H9 (cell line): Measurements from ENCODE around the gene SLC24A4. TPM values are rescaled to one million over a fixed set of nuclear protein-coding genes. Genes with fewer than 3 reads are reported as not detected.

Source experiments
- DNase-seq: peaks from one replicate; pipeline ENCODE4 v3.0.0-alpha.2; 2017
- H2AFZ ChIP-seq: one replicate; pipeline ENCODE4 v1.6.1; 2013; ENCODE audit warnings: mild to moderate bottlenecking, low read length, control low read depth, moderate library complexity
- H2AK5ac ChIP-seq: 2 replicates; pipeline ENCODE4 v1.6.1; 2013; ENCODE audit warnings: low read length, control low read depth, mixed read lengths; ENCODE audit not compliant: insufficient read length
- H2BK120ac ChIP-seq: one replicate; pipeline ENCODE4 v1.6.1; 2013; ENCODE audit warnings: low read depth, mild to moderate bottlenecking, low read length, control low read depth, inconsistent platforms; ENCODE audit not compliant: poor library complexity, severe bottlenecking
- H2BK12ac ChIP-seq: 2 replicates; pipeline ENCODE4 v1.6.1; 2013; ENCODE audit warnings: low read length, control low read depth, mixed read lengths, low read depth; ENCODE audit not compliant: insufficient read length
- H2BK15ac ChIP-seq: 2 replicates; pipeline ENCODE4 v1.6.1; 2013; ENCODE audit warnings: low read depth, low read length, control low read depth
- H2BK20ac ChIP-seq: one replicate; pipeline ENCODE4 v1.6.1; 2013; ENCODE audit warnings: low read depth, mild to moderate bottlenecking, low read length, control low read depth, inconsistent platforms; ENCODE audit not compliant: poor library complexity, severe bottlenecking
- H2BK5ac ChIP-seq: 2 replicates; pipeline ENCODE4 v1.6.1; 2013; ENCODE audit warnings: low read length, control low read depth, mixed read lengths; ENCODE audit not compliant: insufficient read length
- H3K14ac ChIP-seq: 2 replicates; pipeline ENCODE4 v1.6.1; 2013; ENCODE audit warnings: low read length, control low read depth; ENCODE audit not compliant: insufficient read depth
- H3K18ac ChIP-seq: 2 replicates; pipeline ENCODE4 v1.6.1; 2013; ENCODE audit warnings: low read depth, mild to moderate bottlenecking, mixed read lengths, low read length, control low read depth; ENCODE audit not compliant: insufficient read length
- H3K23ac ChIP-seq: 2 replicates; pipeline ENCODE4 v1.6.1; 2013; ENCODE audit warnings: low read length, control low read depth, mixed read lengths, low read depth; ENCODE audit not compliant: insufficient read length
- H3K23me2 ChIP-seq: 2 replicates; pipeline ENCODE4 v1.6.1; 2013; ENCODE audit warnings: low read depth, mild to moderate bottlenecking, mixed read lengths, low read length, control low read depth; ENCODE audit not compliant: insufficient read length, poor library complexity, severe bottlenecking
- H3K27ac ChIP-seq: 2 replicates; pipeline ENCODE4 v1.5.1; 2013; ENCODE audit warnings: low read length, control low read depth, mixed read lengths, low read depth; ENCODE audit not compliant: insufficient read length
- H3K27me3 ChIP-seq: 2 replicates; pipeline ENCODE4 v1.6.1; 2013; ENCODE audit warnings: low read length, control low read depth, inconsistent platforms; ENCODE audit not compliant: insufficient read depth
- H3K4ac ChIP-seq: 2 replicates; pipeline ENCODE4 v1.6.1; 2013; ENCODE audit warnings: low read depth, mild to moderate bottlenecking, control low read depth, inconsistent platforms, low read length, moderate library complexity
- H3K4me1 ChIP-seq: 2 replicates; pipeline ENCODE4 v1.6.1; 2013; ENCODE audit warnings: low read length, control low read depth, inconsistent platforms; ENCODE audit not compliant: insufficient read depth
- H3K4me2 ChIP-seq: 2 replicates; pipeline ENCODE4 v1.6.1; 2013; ENCODE audit warnings: low read length, control low read depth, mixed read lengths; ENCODE audit not compliant: insufficient read length, insufficient read depth
- H3K56ac ChIP-seq: 2 replicates; pipeline ENCODE4 v1.6.1; 2013; ENCODE audit warnings: low read depth, mild to moderate bottlenecking, mixed read lengths, low read length, control low read depth; ENCODE audit not compliant: insufficient read length
- H3K79me1 ChIP-seq: 2 replicates; pipeline ENCODE4 v1.6.1; 2013; ENCODE audit warnings: low read depth, mild to moderate bottlenecking, moderate library complexity, low read length, control low read depth, inconsistent platforms; ENCODE audit not compliant: insufficient read depth, poor library complexity, severe bottlenecking
- H3K79me2 ChIP-seq: 2 replicates; pipeline ENCODE4 v1.6.1; 2013; ENCODE audit warnings: low read length, control low read depth, inconsistent platforms; ENCODE audit not compliant: insufficient read depth
- H3K9ac ChIP-seq: 2 replicates; pipeline ENCODE4 v1.6.1; 2013; ENCODE audit warnings: low read length, control low read depth, mixed read lengths; ENCODE audit not compliant: insufficient read length; ENCODE audit errors: extremely low read depth
- H3K9me3 ChIP-seq: one replicate; pipeline ENCODE4 v1.6.1; 2013; ENCODE audit warnings: low read depth, low read length, inconsistent platforms; ENCODE audit not compliant: control insufficient read depth
- H3T11ph ChIP-seq: one replicate; pipeline ENCODE4 v1.6.1; 2013; ENCODE audit warnings: mild to moderate bottlenecking, low read length, control low read depth, inconsistent platforms
- H4K20me1 ChIP-seq: one replicate; pipeline ENCODE4 v1.6.1; 2013; ENCODE audit not compliant: control insufficient read depth, insufficient read length, insufficient read depth
- H4K5ac ChIP-seq: 2 replicates; pipeline ENCODE4 v1.6.1; 2013; ENCODE audit warnings: low read depth, mild to moderate bottlenecking, mixed read lengths, low read length, control low read depth; ENCODE audit not compliant: insufficient read length
- H4K8ac ChIP-seq: replicated peaks from 2 replicates; pipeline ENCODE4 v1.6.1; 2013; ENCODE audit warnings: low read length, control low read depth, mixed read lengths, low read depth; ENCODE audit not compliant: insufficient read length
- H4K91ac ChIP-seq: 2 replicates; pipeline ENCODE4 v1.6.1; 2013; ENCODE audit warnings: low read depth, mild to moderate bottlenecking, moderate library complexity, mixed read lengths, low read length, control low read depth; ENCODE audit not compliant: insufficient read length
- H3K27ac Mint-ChIP-seq, 3 experiments: 2 replicates in 2 of 3; 3 replicates in 1 of 3; pipeline ENCODE4 v1.8.0; 2020 to 2021; ENCODE audit warnings: mixed read lengths in 3 of 3, mild to moderate bottlenecking in 1 of 3, moderate library complexity in 1 of 3
- H3K27me3 Mint-ChIP-seq: 2 replicates; pipeline ENCODE4 v1.8.0; 2021; ENCODE audit warnings: low read depth, mild to moderate bottlenecking, moderate library complexity, mixed read lengths
- H3K36me3 Mint-ChIP-seq, 3 experiments: 2 replicates in 2 of 3; 3 replicates in 1 of 3; pipeline ENCODE4 v1.8.0; 2020 to 2021; ENCODE audit warnings: low read depth in 3 of 3, mixed read lengths in 3 of 3; ENCODE audit not compliant: insufficient read depth in 1 of 3
- H3K4me1 Mint-ChIP-seq, 2 experiments: 2 replicates each; pipeline ENCODE4 v1.8.0; 2020; ENCODE audit warnings: mixed read lengths in 2 of 2
- H3K4me3 Mint-ChIP-seq, 2 experiments: 2 replicates in 1 of 2; 3 replicates in 1 of 2; pipeline ENCODE4 v1.8.0; 2020 to 2021; ENCODE audit warnings: mild to moderate bottlenecking in 2 of 2, mixed read lengths in 2 of 2, moderate library complexity in 1 of 2
- H3K9me3 Mint-ChIP-seq, 2 experiments: 2 replicates in 1 of 2; 3 replicates in 1 of 2; pipeline ENCODE4 v1.8.0; 2020; ENCODE audit warnings: mild to moderate bottlenecking in 2 of 2, mixed read lengths in 2 of 2, moderate library complexity in 1 of 2
- CTCF ChIP-seq: fragments of 200-600 bp; sonication (generic); conservative IDR thresholded peaks from 3 replicates; pipeline ENCODE4 v1.8.0; 2021; ENCODE audit warnings: antibody characterized with exemption, mild to moderate bottlenecking
- WGBS: extraction: QIAGEN DNeasy Blood & Tissue Kit; methylation state at CpG from one replicate; pipeline ENCODE4 v1.1.7; 2013; ENCODE audit warnings: missing lambda C conversion rate, low lambda C conversion rate, mixed read lengths; ENCODE audit not compliant: insufficient read length; ENCODE audit errors: extremely low coverage; 5-methylcytosine and 5-hydroxymethylcytosine counted together
- total RNA-seq: library from RNA; stranded (reverse); gene quantifications from 2 replicates; pipeline ENCODE4 v1.2.1, GENCODE V29; 2021

SLC24A4 gene
- total RNA-seq, 1 experiment from 2014 or later = 0.24 TPM

GRCh38 chr14:92475037-92475436 is 152.1 kb downstream of the SLC24A4 start:
- no peak overlapping the region for H2BK12ac ChIP-seq
- no peaks in the 10 kb centered on the region for H3K79me2 ChIP-seq
- no peak for TF ChIP-seq CTCF
- H2AK5ac ChIP-seq = no peak overlapping the region
- no peak overlapping the region for H2BK20ac ChIP-seq
- H3K27me3 ChIP-seq = no peaks in the 10 kb centered on the region; the same call in 1 of the 2 replicates
- no peak for DNase-seq
- H3K18ac ChIP-seq = no peak overlapping the region
- no peak overlapping the region for H4K8ac ChIP-seq
- no peak overlapping the region for H4K5ac ChIP-seq
- no peak overlapping the region for H2BK15ac ChIP-seq
- H3K27ac Mint-ChIP-seq = no peak overlapping the region
- no peak overlapping the region for H2BK5ac ChIP-seq
- H3K23me2 ChIP-seq = no peaks in the 10 kb centered on the region
- H3K9me3 ChIP-seq = no peaks in the 10 kb centered on the region
- peaks cover 3% of the 10 kb centered on the region for H3K27me3 Mint-ChIP-seq
- H3K27ac ChIP-seq = no peak overlapping the region
- no peak overlapping the region for H3K14ac ChIP-seq
- H3K36me3 Mint-ChIP-seq = peaks cover 0 to 3% (median 0%) of the 10 kb centered on the region in 3 experiments; a peak in 3 of 7 replicates
- H2BK120ac ChIP-seq = no peak overlapping the region
- no peak overlapping the region for H3K4ac ChIP-seq
- no peak overlapping the region for H4K91ac ChIP-seq
- H3K9me3 Mint-ChIP-seq = peaks cover 2% of the 10 kb centered on the region in 2 experiments; a peak in 2 of 5 replicates
- H3K79me1 ChIP-seq = no peaks in the 10 kb centered on the region
- H2AFZ ChIP-seq = no peak overlapping the region
- peaks cover 10% of the 10 kb centered on the region for H3K4me1 ChIP-seq
- H3K4me2 ChIP-seq = no peak overlapping the region
- no peak overlapping the region for H3K4me3 Mint-ChIP-seq
- no peaks in the 10 kb centered on the region for H4K20me1 ChIP-seq
- no peak overlapping the region for H3K56ac ChIP-seq
- H3K4me1 Mint-ChIP-seq = peaks cover 35 to 36% of the 10 kb centered on the region in 2 experiments
- no CpG with 5 or more reads among the region's 1 CpG for WGBS
- no peak overlapping the region for H3K23ac ChIP-seq
- no peak overlapping the region for H3T11ph ChIP-seq
- H3K9ac ChIP-seq = no peak overlapping the region
